Mesenchymal stem cell (in vitro differentiated cells and primary cell): ENCODE results near the gene NAA20.

Experiments used
- DNase-seq: peaks from one replicate; pipeline ENCODE4 v3.0.0-alpha.2; 2013
- H2AFZ ChIP-seq: one replicate; pipeline ENCODE4 v1.6.1; 2013; ENCODE audit warnings: low read depth, mild to moderate bottlenecking, control low read depth, inconsistent platforms, low read length, moderate library complexity
- H2AK5ac ChIP-seq: 2 replicates; pipeline ENCODE4 v1.6.1; 2013; ENCODE audit warnings: low read length, moderate library complexity, mild to moderate bottlenecking, inconsistent platforms; ENCODE audit not compliant: severe bottlenecking
- H2BK120ac ChIP-seq: one replicate; pipeline ENCODE4 v1.6.1; 2013; ENCODE audit warnings: low read depth, mild to moderate bottlenecking, inconsistent platforms, low read length, moderate library complexity
- H2BK12ac ChIP-seq, 2 experiments: one replicate each; pipeline ENCODE4 v1.6.1; 2013; ENCODE audit warnings: inconsistent platforms in 2 of 2, low read length in 2 of 2, mild to moderate bottlenecking in 2 of 2, moderate library complexity in 2 of 2, control low read depth in 1 of 2
- H2BK15ac ChIP-seq: one replicate; pipeline ENCODE4 v1.6.1; 2013; ENCODE audit warnings: mild to moderate bottlenecking, low read depth, inconsistent platforms; ENCODE audit not compliant: poor library complexity, severe bottlenecking
- H2BK5ac ChIP-seq: 2 replicates; pipeline ENCODE4 v1.6.1; 2013; ENCODE audit warnings: low read depth, mild to moderate bottlenecking, low read length, control low read depth, inconsistent platforms; ENCODE audit not compliant: poor library complexity, severe bottlenecking
- H3K14ac ChIP-seq, 2 experiments: one replicate each; pipeline ENCODE4 v1.6.1; 2013; ENCODE audit warnings: inconsistent platforms in 2 of 2, low read length in 2 of 2, control low read depth in 1 of 2, mild to moderate bottlenecking in 1 of 2, moderate library complexity in 1 of 2
- H3K18ac ChIP-seq, 2 experiments: one replicate each; pipeline ENCODE4 v1.6.1; 2013; ENCODE audit warnings: inconsistent platforms in 2 of 2, low read length in 2 of 2, control low read depth in 1 of 2, low read depth in 1 of 2, mild to moderate bottlenecking in 1 of 2
- H3K23ac ChIP-seq, 2 experiments: one replicate each; pipeline ENCODE4 v1.6.1; 2013; ENCODE audit warnings: inconsistent platforms in 2 of 2, low read length in 2 of 2, mild to moderate bottlenecking in 2 of 2, moderate library complexity in 2 of 2, control low read depth in 1 of 2
- H3K27ac ChIP-seq: 2 replicates; pipeline ENCODE4 v1.5.1; 2013; ENCODE audit warnings: mild to moderate bottlenecking, moderate library complexity, low read length, control low read depth, inconsistent platforms; ENCODE audit not compliant: poor library complexity, severe bottlenecking
- H3K27me3 ChIP-seq, 2 experiments: 2 replicates each; pipeline versions ENCODE4 v1.6.1 to v1.7.0; 2013; ENCODE audit warnings: low read length in 2 of 2, mild to moderate bottlenecking in 2 of 2, moderate library complexity in 2 of 2, control low read depth in 1 of 2, inconsistent platforms in 1 of 2; ENCODE audit not compliant: control insufficient read depth in 1 of 2, insufficient read depth in 1 of 2
- H3K36me3 ChIP-seq, 2 experiments: 2 replicates each; pipeline versions ENCODE4 v1.6.1 to v1.7.0; 2013; ENCODE audit warnings: low read length in 2 of 2, control low read depth in 1 of 2, inconsistent platforms in 1 of 2, low read depth in 1 of 2, mild to moderate bottlenecking in 1 of 2; ENCODE audit not compliant: insufficient read depth in 2 of 2, control insufficient read depth in 1 of 2
- H3K4ac ChIP-seq, 2 experiments: one replicate each; pipeline ENCODE4 v1.6.1; 2013; ENCODE audit warnings: inconsistent platforms in 2 of 2, low read length in 2 of 2, mild to moderate bottlenecking in 2 of 2, moderate library complexity in 2 of 2, control low read depth in 1 of 2, low read depth in 1 of 2
- H3K4me1 ChIP-seq: 2 replicates; pipeline ENCODE4 v1.6.1; 2013; ENCODE audit warnings: low read depth, low read length, control low read depth; ENCODE audit not compliant: control insufficient read depth, insufficient read depth
- H3K4me2 ChIP-seq: 2 replicates; pipeline ENCODE4 v1.6.1; 2013; ENCODE audit warnings: low read length, mild to moderate bottlenecking, inconsistent platforms; ENCODE audit not compliant: poor library complexity, severe bottlenecking
- H3K4me3 ChIP-seq, 2 experiments: 2 replicates each; pipeline versions ENCODE4 v1.5.1 to v1.7.0; 2013; ENCODE audit warnings: low read length in 2 of 2, mild to moderate bottlenecking in 2 of 2, control low read depth in 1 of 2, low read depth in 1 of 2; ENCODE audit not compliant: insufficient read depth in 1 of 2
- H3K79me1 ChIP-seq: replicated peaks from 2 replicates; pipeline ENCODE4 v1.6.1; 2013; ENCODE audit warnings: mild to moderate bottlenecking, control low read depth, low read length, inconsistent platforms; ENCODE audit not compliant: poor library complexity, severe bottlenecking
- H3K9ac ChIP-seq: 2 replicates; pipeline ENCODE4 v1.7.0; 2013; ENCODE audit warnings: mild to moderate bottlenecking, low read length, moderate library complexity
- H3K9me3 ChIP-seq: 2 replicates; pipeline ENCODE4 v1.7.0; 2013; ENCODE audit warnings: mild to moderate bottlenecking, low read length; ENCODE audit not compliant: control insufficient read depth
- H4K8ac ChIP-seq: one replicate; pipeline ENCODE4 v1.6.1; 2013; ENCODE audit warnings: inconsistent platforms, mild to moderate bottlenecking, low read length, moderate library complexity
- H4K91ac ChIP-seq: one replicate; pipeline ENCODE4 v1.6.1; 2013; ENCODE audit warnings: mild to moderate bottlenecking, low read length, inconsistent platforms
- WGBS: methylation state at CpG from one replicate; pipeline ENCODE4 v1.1.7; 2013; ENCODE audit warnings: mixed read lengths; 5-methylcytosine and 5-hydroxymethylcytosine counted together

The NAA20 gene

DNA sequence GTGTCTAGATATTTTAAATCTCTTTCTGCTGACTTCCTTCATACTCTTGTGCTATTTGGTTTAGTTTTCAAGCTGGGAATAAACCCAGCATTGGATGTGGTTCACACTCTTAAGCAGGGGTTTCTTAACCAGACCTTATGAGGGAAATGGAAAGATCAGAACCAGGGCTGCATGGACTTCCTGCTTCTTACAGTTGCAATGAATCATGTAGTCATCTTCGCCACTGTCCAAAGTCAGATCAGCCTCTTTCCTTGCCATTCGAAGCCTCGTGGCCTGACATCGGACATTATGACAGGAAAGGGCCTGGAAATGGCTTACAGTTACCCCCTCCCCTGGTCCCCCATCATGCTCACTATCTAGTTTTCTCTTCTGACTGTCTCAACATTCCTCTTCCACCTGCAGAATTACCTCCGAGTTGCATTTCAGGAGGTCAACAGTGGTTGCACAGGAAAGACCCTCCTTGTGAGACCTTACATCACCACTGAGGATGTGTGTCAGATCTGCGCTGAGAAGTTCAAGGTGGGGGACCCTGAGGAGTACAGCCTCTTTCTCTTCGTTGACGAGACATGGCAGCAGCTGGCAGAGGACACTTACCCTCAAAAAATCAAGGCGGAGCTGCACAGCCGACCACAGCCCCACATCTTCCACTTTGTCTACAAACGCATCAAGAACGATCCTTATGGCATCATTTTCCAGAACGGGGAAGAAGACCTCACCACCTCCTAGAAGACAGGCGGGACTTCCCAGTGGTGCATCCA, 16.8 kb upstream of the NAA20 start:
- H2AFZ ChIP-seq = no peak overlapping the region
- no peaks in the 10 kb centered on the region for H3K27me3 ChIP-seq
- H2BK5ac ChIP-seq = no peak overlapping the region
- no peak overlapping the region for H3K23ac ChIP-seq
- H3K4me1 ChIP-seq = peaks cover 2% of the 10 kb centered on the region
- H3K4ac ChIP-seq = no peak overlapping the region
- H2AK5ac ChIP-seq = no peak overlapping the region
- H3K9me3 ChIP-seq = no peaks in the 10 kb centered on the region
- no peak overlapping the region for H3K27ac ChIP-seq
- no peak overlapping the region for H3K9ac ChIP-seq
- no peak overlapping the region for H3K4me2 ChIP-seq
- 91% methylated on average over 14 of the region's 14 CpGs for WGBS
- DNase-seq = no peak
- no peak overlapping the region for H4K91ac ChIP-seq
- H3K14ac ChIP-seq = no peak overlapping the region
- peaks cover 36% of the 10 kb centered on the region for H3K79me1 ChIP-seq
- H3K36me3 ChIP-seq = peaks cover 56 to 71% of the 10 kb centered on the region in 2 experiments
- H2BK15ac ChIP-seq = no peak overlapping the region
- no peak overlapping the region for H3K18ac ChIP-seq
- H3K4me3 ChIP-seq = no peak overlapping the region
- H2BK120ac ChIP-seq = no peak overlapping the region
- H4K8ac ChIP-seq = no peak overlapping the region
- no peak overlapping the region for H2BK12ac ChIP-seq

DNA sequence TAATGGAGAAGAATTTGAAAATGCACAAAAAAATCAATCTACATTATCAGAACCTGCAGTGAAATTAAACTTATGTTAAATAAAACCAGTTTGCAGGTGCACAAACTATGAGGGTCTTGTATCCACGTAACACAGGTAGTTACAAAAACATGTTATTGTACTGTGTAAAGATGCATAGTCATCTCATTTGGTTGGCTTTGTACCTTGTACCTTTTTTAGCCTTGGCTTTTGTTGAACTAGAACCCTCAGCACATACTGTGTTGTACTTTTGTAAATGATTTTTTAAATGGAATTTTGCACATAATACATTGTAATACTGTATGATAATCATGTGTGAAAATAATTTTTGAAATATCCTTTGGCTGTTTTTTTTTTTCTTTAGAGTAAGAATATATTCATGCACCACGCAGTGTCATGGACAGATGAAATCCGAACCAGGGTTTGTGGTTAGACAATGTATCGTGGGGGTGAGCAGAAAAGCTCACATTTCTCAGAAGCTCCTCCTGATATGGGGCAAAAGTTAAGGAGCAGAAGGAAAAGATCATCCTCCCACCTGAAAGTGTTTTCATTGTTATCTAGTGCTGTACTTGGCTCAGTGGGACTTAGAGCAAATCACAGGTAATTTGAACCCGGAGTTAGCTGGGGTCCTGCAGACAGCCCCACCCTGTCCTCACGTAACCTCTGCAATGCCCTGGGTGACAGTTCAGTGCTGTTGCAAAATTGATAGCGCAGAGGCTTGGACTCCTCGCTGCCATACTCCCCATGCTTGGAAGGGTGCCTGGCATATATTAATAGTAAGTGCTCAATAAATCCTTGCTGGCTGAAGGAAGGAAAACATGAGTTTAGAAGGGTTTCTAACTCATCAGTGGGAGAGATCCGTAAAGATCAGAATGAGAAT, 14.8 kb upstream of the NAA20 start:
- WGBS = 89% methylated on average over 9 of the region's 9 CpGs
- H3K18ac ChIP-seq = no peak overlapping the region

DNA sequence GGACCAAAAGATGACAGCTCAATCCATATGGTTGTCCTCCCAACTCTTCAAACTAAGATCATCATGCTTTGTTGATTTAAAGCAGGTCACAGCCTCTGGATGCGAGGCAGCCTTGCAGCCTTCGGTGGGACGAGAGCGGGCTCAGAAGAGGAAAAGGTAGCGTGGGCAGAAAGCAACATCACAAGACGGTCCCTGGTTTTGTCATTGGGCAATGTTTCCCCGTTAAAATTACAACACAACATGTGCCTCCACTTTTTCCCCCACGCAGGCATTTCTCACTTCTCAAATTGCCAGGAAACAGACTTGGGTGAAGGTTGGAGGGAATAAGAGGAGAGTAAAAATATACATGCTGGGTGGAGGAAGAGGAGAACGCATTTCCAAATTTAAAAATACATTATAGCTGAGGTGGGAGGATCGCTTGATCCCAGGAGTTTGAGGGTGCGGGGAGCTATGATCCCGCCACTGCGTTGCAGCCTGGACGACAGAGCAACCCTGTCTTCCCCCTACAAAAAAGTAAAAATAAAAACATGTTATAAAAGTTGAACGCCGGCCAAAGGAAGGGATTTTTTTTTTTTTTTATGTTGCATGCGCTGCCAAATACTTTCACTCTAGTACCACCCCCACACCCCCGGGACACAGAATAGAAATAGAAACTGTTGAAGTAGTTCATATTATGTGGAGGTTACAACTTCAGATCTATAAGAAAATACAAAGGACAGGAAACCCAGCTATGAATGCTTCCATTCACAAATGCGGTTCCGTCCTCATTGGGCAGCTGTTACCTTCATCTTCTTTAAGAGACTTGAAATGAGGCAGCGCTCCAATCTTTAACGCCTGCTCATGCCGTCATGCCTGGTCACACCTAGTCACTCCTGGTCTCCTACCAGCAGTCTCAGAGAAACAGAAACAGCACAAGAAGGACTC, 13.9 kb upstream of the NAA20 start:
- peak overlapping the region; percentile 80 for H3K9ac ChIP-seq
- no peak overlapping the region for H3K27ac ChIP-seq
- H3K14ac ChIP-seq = peak overlapping the region in 1 of 2 experiments; percentile 7
- no peak overlapping the region for H2BK5ac ChIP-seq
- H3K79me1 ChIP-seq = peaks cover 30% of the 10 kb centered on the region
- H4K91ac ChIP-seq = no peak overlapping the region
- H3K4ac ChIP-seq = no peak overlapping the region
- H3K4me1 ChIP-seq = peaks cover 2% of the 10 kb centered on the region
- H3K27me3 ChIP-seq = no peaks in the 10 kb centered on the region
- no peak overlapping the region for H2AK5ac ChIP-seq
- peaks cover 36 to 61% of the 10 kb centered on the region in 2 experiments for H3K36me3 ChIP-seq
- H4K8ac ChIP-seq = no peak overlapping the region
- H2AFZ ChIP-seq = no peak overlapping the region
- no peaks in the 10 kb centered on the region for H3K9me3 ChIP-seq
- no peak overlapping the region for H2BK12ac ChIP-seq
- no peak overlapping the region for H3K23ac ChIP-seq
- WGBS = 99% methylated on average over 12 of the region's 23 CpGs
- H3K4me2 ChIP-seq = no peak overlapping the region
- no peak for DNase-seq
- H3K18ac ChIP-seq = peak overlapping the region in 1 of 2 experiments; percentile 14
- H2BK120ac ChIP-seq = no peak overlapping the region
- no peak overlapping the region for H2BK15ac ChIP-seq
- H3K4me3 ChIP-seq = peak overlapping the region in 1 of 2 experiments; percentile 64

More for the DNA sequence above, 14.8 kb upstream of the NAA20 start:
- Histone ChIP-seq H4K8ac (no peak overlapping the region), H2BK15ac (no peak overlapping the region), H2BK5ac (no peak overlapping the region), H3K79me1 (peaks cover 33% of the 10 kb centered on the region), H3K9me3 (no peaks in the 10 kb centered on the region), H2AK5ac (no peak overlapping the region), H2BK120ac (no peak overlapping the region), H3K4me2 (no peak overlapping the region), H2AFZ (no peak overlapping the region), H3K9ac (peak overlapping the region; percentile 80), H4K91ac (no peak overlapping the region), H3K27ac (no peak overlapping the region), H3K4ac (no peak overlapping the region), H3K4me3 (peak overlapping the region in 1 of 2 experiments; percentile 64), H3K27me3 (no peaks in the 10 kb centered on the region), H3K23ac (no peak overlapping the region), H3K14ac (peak overlapping the region in 1 of 2 experiments; percentile 7), H3K4me1 (peaks cover 2% of the 10 kb centered on the region), H3K36me3 (peaks cover 42 to 63% of the 10 kb centered on the region in 2 experiments), H2BK12ac (no peak overlapping the region)
- no peak for DNase-seq
